Eye (tissue), 1 donor: ENCODE measurements around the gene CCDC188.

Experiments used
- DNase-seq: peaks from one replicate; pipeline ENCODE4 v3.0.0-alpha.2; 2015

Gene CCDC188

GRCh38 chr22:20147237-20147988 is 3.4 kb downstream of the CCDC188 start:
- DNase-seq: no peak

DNA sequence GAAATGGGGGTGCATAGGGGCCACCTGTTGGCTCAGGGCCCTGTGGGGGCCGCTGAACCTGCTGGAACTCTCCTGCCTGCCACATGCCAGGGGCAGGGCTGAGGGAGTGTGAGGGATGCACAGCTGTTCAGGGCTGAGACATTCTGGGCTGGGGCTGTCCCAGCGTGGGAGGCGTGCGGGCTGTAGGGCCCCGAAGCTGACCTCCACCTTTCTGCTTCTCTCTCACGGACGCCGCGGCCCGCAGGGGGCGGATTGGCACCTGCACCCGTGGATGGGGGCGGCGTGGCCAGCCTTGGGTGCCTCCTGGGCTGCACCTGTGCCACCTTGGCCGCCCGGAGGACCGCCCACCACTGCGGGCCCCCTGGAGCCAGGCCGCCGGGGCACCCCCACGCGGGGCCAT is 4.1 kb downstream of the CCDC188 start:
- DNase-seq: no peak

DNA sequence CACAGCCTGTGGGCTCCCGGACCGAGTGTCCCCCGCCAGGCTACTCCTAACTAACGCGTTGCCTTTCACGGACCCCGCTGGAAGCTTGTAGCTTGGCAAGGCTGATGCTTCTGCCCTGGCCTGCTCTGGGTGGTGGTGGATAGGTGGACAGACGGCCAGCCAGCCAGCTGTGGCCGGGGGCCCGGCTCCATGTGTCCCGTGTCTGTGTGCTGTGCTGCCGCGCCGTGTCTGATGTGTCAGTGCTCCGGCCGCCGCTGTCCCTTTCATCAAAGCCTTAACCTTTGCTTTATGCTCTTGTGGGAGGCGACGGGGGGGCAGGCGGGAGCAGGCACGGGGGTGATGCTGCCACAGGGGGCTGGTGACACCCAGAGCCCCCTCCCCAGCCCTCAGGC is 5.0 kb downstream of the CCDC188 start:
- no peak for DNase-seq

GRCh38 chr22:20145206-20145831 is 5.5 kb downstream of the CCDC188 start:
- no peak for DNase-seq

GRCh38 chr22:20143883-20144665 is 6.8 kb downstream of the CCDC188 start:
- DNase-seq: no peak

- no peak for DNase-seq
Measured at GRCh38 chr22:20142711-20143621, 7.9 kb downstream of the CCDC188 start.

DNA sequence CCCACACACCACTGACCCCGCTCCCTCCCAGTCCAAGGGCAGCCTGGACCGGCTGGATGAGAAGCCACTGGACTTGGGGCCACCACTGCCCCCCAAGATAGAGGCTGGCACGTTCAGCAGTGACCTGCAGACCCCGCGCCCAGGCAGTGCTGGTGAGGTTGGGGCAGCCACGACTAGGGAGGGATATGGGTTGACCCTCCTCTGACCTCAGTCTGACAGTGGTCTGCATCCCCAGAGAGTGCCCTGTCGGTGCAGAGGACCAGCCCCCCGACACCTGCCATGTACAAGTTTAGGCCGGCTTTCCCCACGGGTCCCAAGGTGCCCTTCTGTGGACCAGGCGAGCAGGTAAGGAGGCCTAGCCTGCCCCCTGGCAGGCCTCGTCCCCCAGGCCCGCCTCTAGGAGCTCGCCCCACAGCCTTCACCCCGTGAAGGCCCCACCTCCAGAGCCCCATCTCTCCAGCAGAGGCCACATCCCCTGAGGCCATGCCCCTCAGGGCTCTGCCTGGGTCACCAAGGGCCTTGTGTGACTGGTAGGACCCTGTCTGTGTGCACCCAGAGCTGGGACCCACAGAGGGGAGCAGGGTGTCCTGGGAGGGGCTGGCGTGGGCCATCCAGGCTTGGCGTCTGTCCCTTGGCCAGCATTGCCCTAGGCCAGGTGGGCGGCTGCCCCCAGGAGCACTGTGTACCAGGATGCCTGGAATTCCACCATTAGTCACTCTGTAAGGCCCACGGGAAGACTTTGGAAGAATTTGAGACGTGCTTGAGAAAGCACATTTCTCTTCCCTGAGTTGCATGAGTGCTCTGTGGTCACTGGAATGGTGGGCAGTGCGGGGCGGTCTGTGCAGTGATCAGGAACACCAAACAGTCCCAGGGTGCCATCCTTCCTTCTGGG is 9.4 kb downstream of the CCDC188 start:
- no peak for DNase-seq

GRCh38 chr22:20140521-20140964 is 10.3 kb downstream of the CCDC188 start:
- no peak for DNase-seq

GRCh38 chr22:20140107-20140445 is 10.8 kb downstream of the CCDC188 start:
- DNase-seq: no peak

GRCh38 chr22:20139391-20140106 is 11.3 kb downstream of the CCDC188 start:
- DNase-seq: no peak

- DNase-seq: no peak
Measured at GRCh38 chr22:20138868-20139267, 12.0 kb downstream of the CCDC188 start.

DNA sequence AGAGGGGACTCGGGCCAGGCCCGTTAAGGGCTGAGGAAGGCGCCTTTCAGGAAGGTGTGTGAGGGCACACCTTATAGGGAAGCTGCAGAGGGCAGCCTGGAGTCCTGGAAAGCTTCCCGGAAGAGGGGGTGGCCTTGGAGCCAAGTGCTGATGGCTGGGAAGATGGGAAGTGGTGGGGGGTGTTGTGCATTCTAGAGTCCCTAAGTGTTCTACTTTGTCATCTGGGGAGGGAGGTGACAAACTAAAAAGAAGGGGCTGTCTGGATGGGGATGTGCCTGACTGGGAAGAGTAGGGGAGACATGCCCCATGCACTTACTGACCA is 12.5 kb downstream of the CCDC188 start:
- DNase-seq: no peak

- DNase-seq: no peak
Measured at GRCh38 chr22:20137671-20138416, 13.0 kb downstream of the CCDC188 start.

- no peak for DNase-seq
Measured at GRCh38 chr22:20137113-20137512, 13.7 kb downstream of the CCDC188 start.

- no peak for DNase-seq
Measured at GRCh38 chr22:20136603-20136873, 14.3 kb downstream of the CCDC188 start.

GRCh38 chr22:20135806-20136602 is 14.9 kb downstream of the CCDC188 start:
- DNase-seq: no peak

DNA sequence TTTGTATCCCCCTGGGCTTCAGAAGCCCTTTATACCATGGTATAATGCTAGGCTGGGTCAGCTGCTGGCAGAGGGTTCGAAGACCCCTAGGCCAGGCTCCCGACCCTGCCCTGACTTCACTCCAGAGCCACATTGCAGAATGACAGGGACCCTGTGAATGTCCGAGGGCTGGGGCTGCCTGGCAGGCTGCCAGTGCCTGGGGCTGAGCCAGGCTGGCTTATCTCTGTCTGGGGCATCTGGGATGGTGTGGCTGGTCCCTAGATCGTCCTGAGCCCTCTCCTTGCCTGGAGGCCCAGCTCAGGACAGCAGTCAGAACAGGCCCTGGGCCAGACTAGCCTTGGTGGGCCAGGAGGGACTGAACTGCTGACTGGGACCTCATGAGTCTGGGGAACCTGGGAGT is 15.6 kb downstream of the CCDC188 start:
- DNase-seq: no peak

DNA sequence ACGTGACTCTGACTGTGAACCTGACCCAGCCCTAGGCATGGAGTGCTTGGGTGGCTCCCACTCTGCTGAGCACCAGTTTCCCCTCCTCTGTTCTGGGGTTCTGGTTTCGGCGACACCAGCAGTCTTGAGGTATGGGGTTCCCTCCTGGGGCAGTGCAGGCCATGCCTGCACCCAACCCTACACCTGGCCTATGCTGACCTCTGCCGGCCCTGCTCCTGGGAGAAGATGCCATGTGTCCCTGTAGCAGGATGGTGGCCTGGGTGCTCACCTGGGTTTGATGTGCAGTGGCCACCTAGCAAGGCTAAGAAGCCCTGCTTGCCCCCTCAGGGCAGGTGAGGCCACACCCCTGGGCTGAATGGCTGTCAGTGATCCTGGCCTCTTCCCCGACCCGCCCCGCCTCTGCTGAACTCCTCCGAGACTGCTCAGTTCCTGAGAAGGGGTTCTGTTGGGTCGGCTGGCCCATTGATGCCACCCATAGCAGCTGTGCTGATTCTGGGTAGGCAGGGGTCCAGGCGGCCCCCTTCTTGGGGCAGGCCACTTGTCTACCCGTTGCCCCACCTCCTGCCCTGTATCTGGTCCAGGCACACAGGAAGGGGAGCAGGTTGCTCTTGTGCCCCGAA is 16.8 kb downstream of the CCDC188 start:
- no peak for DNase-seq

DNA sequence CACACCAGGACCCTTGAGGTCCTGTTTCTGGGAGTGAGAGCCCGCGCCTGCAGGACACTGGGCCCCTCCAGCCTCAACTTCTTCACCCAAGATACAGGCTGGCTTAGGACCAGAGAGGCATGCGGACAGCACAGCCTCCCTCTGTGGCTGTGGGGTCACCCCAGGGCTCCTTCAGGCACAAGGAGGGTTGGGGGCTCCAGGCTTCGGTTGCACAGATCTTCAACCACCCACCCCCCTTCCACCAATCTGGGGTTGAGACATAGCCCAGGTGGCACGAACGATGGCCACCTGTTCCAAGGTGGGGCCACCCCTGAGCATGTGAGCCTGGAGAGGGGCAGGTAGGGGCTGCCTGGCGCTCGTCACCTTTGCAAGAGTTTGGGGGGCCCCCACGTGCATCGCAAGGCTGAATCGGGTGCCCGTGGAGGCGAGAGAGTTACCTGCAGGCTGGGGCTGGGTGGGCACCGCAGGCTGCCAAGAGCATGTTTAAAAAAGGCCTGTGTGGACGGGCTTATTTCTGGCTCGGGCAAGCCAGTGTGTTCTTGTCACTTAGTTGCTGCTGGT is 18.1 kb downstream of the CCDC188 start:
- DNase-seq: no peak
